ENCODE data around the gene PLOD3. TPM values are rescaled to one million over a fixed set of nuclear protein-coding genes. Genes with fewer than 3 reads are reported as not detected.
A peak's percentile ranks its signal among the peaks of the same experiment; 100 is the strongest.

Gene PLOD3
- total and polyA plus RNA-seq, 2 of the 8 experiments (the other 6 are each of a cell fraction or from before 2014, with no cell fraction given): 28.4 to 47.2 TPM

- H3K79me2 ChIP-seq (ENCODE audit: control insufficient read depth in 1 of 2, insufficient read depth in 2 of 2, low read length in 2 of 2): no peaks in the 10 kb centered on the region
- peak in 1 of 2 experiments; percentile 64 for DNase-seq (ENCODE audit: low read depth in 1 of 2, low spot score in 2 of 2)
- no peak overlapping the region for H2AK5ac ChIP-seq (ENCODE audit: low read depth, low read length)
- H3K4ac ChIP-seq (replicated peaks; ENCODE audit: insufficient read length, low read depth, low read length): no peak overlapping the region
- H2BK120ac ChIP-seq (replicated peaks; ENCODE audit: low read depth, low read length): no peak overlapping the region
- H3K36me3 ChIP-seq (ENCODE audit: control insufficient read depth in 2 of 4, insufficient read depth in 4 of 4, low read length in 3 of 4): no peaks in the 10 kb centered on the region
- no peak overlapping the region for H2BK15ac ChIP-seq (ENCODE audit: low read length)
- H3K4me1 ChIP-seq (replicated peaks in 1 of 4; ENCODE audit: control insufficient read depth in 3 of 4, insufficient read depth in 4 of 4, low read length in 3 of 4): peaks cover 11 to 54% (median 39%) of the 10 kb centered on the region in 4 experiments
- no peak overlapping the region for H4K5ac ChIP-seq (ENCODE audit: insufficient read length, low read depth, low read length)
- H3K56ac ChIP-seq (replicated peaks; ENCODE audit: insufficient read length, low read depth, low read length): no peak overlapping the region
- H2BK20ac ChIP-seq (ENCODE audit: low read length): no peak overlapping the region
- peak overlapping the region; percentile 44 to 95 for H3K4me2 ChIP-seq (ENCODE audit: insufficient read depth in 1 of 2, low read depth in 2 of 2, low read length in 2 of 2)
- H2AFZ ChIP-seq (ENCODE audit: low read length): no peak overlapping the region
- H4K91ac ChIP-seq (replicated peaks; ENCODE audit: insufficient read length, low read length): peak overlapping the region; percentile 38
- H3K9ac ChIP-seq (replicated peaks in 1 of 4; ENCODE audit: extremely low read depth in 1 of 4, low read depth in 3 of 4, low read length in 3 of 4): no peak overlapping the region
- ChIA-PET CTCF (ENCODE audit: partially characterized antibody) (interaction anchor here (0.7 to 6.0 kb wide), 17 partner anchors 9 to 270 kb away, joined by 3 to 90 read pairs (median 5); partner anchors contain the start of genes CLDN15 and FIS1), POLR2A (ENCODE audit: partially characterized antibody) (interaction anchor here (0.7 to 2.3 kb wide), 11 partner anchors 8 to 122 kb away, joined by 3 to 8 read pairs (median 4); partner anchors contain the start of genes AP1S1, TRIM56, VGF and ZNHIT1)
- H3K14ac ChIP-seq (ENCODE audit: insufficient read length): no peak overlapping the region
- no peaks in the 10 kb centered on the region for H3K9me3 ChIP-seq (ENCODE audit: insufficient read depth in 2 of 2, low read depth in 1 of 2, low read length in 1 of 2)
- H4K20me1 ChIP-seq (replicated peaks in 1 of 2; ENCODE audit: control insufficient read depth in 1 of 2, insufficient read depth in 2 of 2, low read length in 2 of 2): peaks cover 0 to 9% of the 10 kb centered on the region in 2 experiments
- no peaks in the 10 kb centered on the region for H3K79me1 ChIP-seq (ENCODE audit: low read depth, low read length)
- peaks cover 61 to 99% (median 93%) of the 10 kb centered on the region in 4 experiments for H3K27me3 ChIP-seq (replicated peaks in 1 of 4; ENCODE audit: control insufficient read depth in 3 of 4, extremely low read depth in 1 of 4, insufficient read depth in 3 of 4, low read length in 3 of 4)
- 4% methylated on average over 47 of the region's 53 CpGs; no CpG with 5 or more reads in 1 of the 2 experiments for WGBS, 2 experiments (ENCODE audit: extremely low coverage in 1 of 2, insufficient coverage in 1 of 2, insufficient read length in 1 of 2, insufficient replicate concordance in 2 of 2, low coverage in 1 of 2, low lambda C conversion rate in 2 of 2, missing lambda C conversion rate in 1 of 2)
- no peak overlapping the region for H3K18ac ChIP-seq (ENCODE audit: extremely low read depth, low read length)
- H3K23ac ChIP-seq (ENCODE audit: insufficient read length): no peak overlapping the region
- H3K27ac ChIP-seq (ENCODE audit: low read depth, low read length): no peak overlapping the region
- peak overlapping the region; percentile 94; the same call in 1 of the 2 replicates for H2BK12ac ChIP-seq (ENCODE audit: low read depth, low read length)
- H3K4me3 ChIP-seq (ENCODE audit: extremely low read depth in 1 of 4, insufficient read depth in 2 of 4, low read depth in 3 of 4, low read length in 4 of 4): peak overlapping the region; percentile 1 to 68 (median 29); a peak in 7 of 8 replicates
- no peak overlapping the region for H4K8ac ChIP-seq (ENCODE audit: extremely low read depth, insufficient read depth, low read length)
- H2BK5ac ChIP-seq (ENCODE audit: low read depth, low read length): 0 out of 2 replicates have a peak overlapping the region, but pooled peaks have one; percentile 63
- FAIRE-seq: no peak
- peaks cover 19% of the 10 kb centered on the region for H3K23me2 ChIP-seq (ENCODE audit: low read depth, low read length)
- TF ChIP-seq SP1 (IDR thresholded peaks at IDR 0.05; ENCODE audit: low read depth, low read length): no peak
- peak; percentile 54 for TF ChIP-seq RNF2 (IDR thresholded peaks at IDR 0.05; ENCODE audit: borderline replicate concordance, low read depth, low read length, missing control alignments, poor library complexity, severe bottlenecking)
- peak; percentile 65 for TF ChIP-seq SUZ12 (IDR thresholded peaks at IDR 0.05; ENCODE audit: low read length)
- TF ChIP-seq, protein P1, sequence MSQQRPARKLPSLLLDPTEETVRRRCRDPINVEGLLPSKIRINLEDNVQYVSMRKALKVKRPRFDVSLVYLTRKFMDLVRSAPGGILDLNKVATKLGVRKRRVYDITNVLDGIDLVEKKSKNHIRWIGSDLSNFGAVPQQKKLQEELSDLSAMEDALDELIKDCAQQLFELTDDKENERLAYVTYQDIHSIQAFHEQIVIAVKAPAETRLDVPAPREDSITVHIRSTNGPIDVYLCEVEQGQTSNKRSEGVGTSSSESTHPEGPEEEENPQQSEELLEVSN (IDR thresholded peaks at IDR 0.05): peak; percentile 55; the same call in 1 of the 2 replicates
- peak; percentile 53 for TF ChIP-seq KDM4A (IDR thresholded peaks at IDR 0.05; ENCODE audit: low read depth, low read length, severe bottlenecking)
- TF ChIP-seq EZH2 (IDR thresholded peaks at IDR 0.05; ENCODE audit: low read depth, low read length, severe bottlenecking): peak; percentile 72
- no peak for TF ChIP-seq POU5F1 (IDR thresholded peaks at IDR 0.05; ENCODE audit: low read depth, low read length)
- no peak for TF ChIP-seq BCL11A (IDR thresholded peaks at IDR 0.05; ENCODE audit: low read depth in 2 of 2, low read length in 2 of 2)
Observed at GRCh38 chr7:101172854-101173751, 44.3 kb downstream of the PLOD3 start.
